Psoas muscle (tissue), 8 donors: ENCODE data around the gene TEAD1. TPM values are rescaled to one million over a fixed set of nuclear protein-coding genes. Genes with fewer than 3 reads are reported as not detected.
A peak's percentile ranks its signal among the peaks of the same experiment; 100 is the strongest.

ENCODE experiments used
- ATAC-seq, 4 donors: fragments of 200-7000 bp; cut with Tn5 transposase; one replicate each; pipeline ENCODE4 v1.9.1; 2020; ENCODE audit warnings: moderate library complexity in 3 of 4, mild to moderate bottlenecking in 2 of 4
- DNase-seq, 2 donors: peaks; one replicate each; pipeline ENCODE4 v3.0.0-alpha.2; 2020
- H3K27ac ChIP-seq: fragments of 200-600 bp; one replicate; pipeline ENCODE4 v1.8.0; 2022
- H3K27me3 ChIP-seq, 3 donors: fragments of 200-600 bp in 1 of 3; one replicate each; pipeline versions ENCODE4 v1.6.1 to v1.8.0; 2013 to 2022; ENCODE audit warnings: low read length in 2 of 3, mild to moderate bottlenecking in 2 of 3, moderate library complexity in 1 of 3; ENCODE audit not compliant: insufficient read depth in 3 of 3
- H3K36me3 ChIP-seq, 2 donors: fragments of 200-600 bp in 1 of 2; one replicate each; pipeline versions ENCODE4 v1.6.1 to v1.8.0; 2013 to 2022; ENCODE audit warnings: low read depth in 1 of 2, mild to moderate bottlenecking in 1 of 2, moderate library complexity in 1 of 2; ENCODE audit not compliant: insufficient read depth in 1 of 2
- H3K4me1 ChIP-seq: fragments of 200-600 bp; one replicate; pipeline ENCODE4 v1.8.0; 2022
- H3K4me3 ChIP-seq: fragments of 200-600 bp; one replicate; pipeline ENCODE4 v1.8.0; 2022; ENCODE audit warnings: mild to moderate bottlenecking
- H3K9me3 ChIP-seq: fragments of 200-600 bp; one replicate; pipeline ENCODE4 v1.8.0; 2022
- WGBS, 3 donors: extraction: QIAGEN DNeasy Blood & Tissue Kit; methylation state at CpG; one replicate each; pipeline versions ENCODE4 v1.1.6 to v1.1.7; 2013; 5-methylcytosine and 5-hydroxymethylcytosine counted together
- intact Hi-C, 2 donors: fragments of 100-400 bp; cut with DNase I; formaldehyde crosslinking; loops; one replicate each; pipeline versions ENCODE4 v1.11.0 to v1.14.2; 2022
- polyA plus RNA-seq, 3 donors: library from polyadenylated mRNA; stranded (reverse); fragments of 200-250 nt; gene quantifications; one replicate each; pipeline ENCODE4 v1.2.3, GENCODE V29; 2013
- total RNA-seq, 4 donors: library from RNA; stranded (reverse); fragmentation: NEBNext Ultra II Directional in 2 of 4; extraction: Animal tissue kit (Norgen Biotek cat#: 25700) in 2 of 4; gene quantifications; one replicate each; pipeline versions ENCODE4 v1.2.1 to v1.2.4, GENCODE V29; 2021 to 2023
- TF ChIP-seq, protein P1 (sequence below): fragments of 200-600 bp; IDR thresholded peaks from one replicate; pipeline ENCODE4 v1.8.0; 2022; ENCODE audit warnings: antibody characterized with exemption
- donor health status: healthy with polysubstance abuse.
- donor health status: DM: no; HTN: no; CAD: no; lungs with moderate emphysema.
- donor health status: Bipolar disorder and iron deficiency.
- donor health status: healthy.
- donor health status: DM: yes; HTN: yes; CAD: no.
- donor health status: DM: no; HTN: no; CAD: no.
- donor health status: DM: no; HTN: no; CAD: no.
- donor health status: DM: yes; HTN: yes; CAD: no.

The TEAD1 gene
- total and polyA plus RNA-seq, 7 donors = 11.3 to 178 (median 112) TPM

DNA sequence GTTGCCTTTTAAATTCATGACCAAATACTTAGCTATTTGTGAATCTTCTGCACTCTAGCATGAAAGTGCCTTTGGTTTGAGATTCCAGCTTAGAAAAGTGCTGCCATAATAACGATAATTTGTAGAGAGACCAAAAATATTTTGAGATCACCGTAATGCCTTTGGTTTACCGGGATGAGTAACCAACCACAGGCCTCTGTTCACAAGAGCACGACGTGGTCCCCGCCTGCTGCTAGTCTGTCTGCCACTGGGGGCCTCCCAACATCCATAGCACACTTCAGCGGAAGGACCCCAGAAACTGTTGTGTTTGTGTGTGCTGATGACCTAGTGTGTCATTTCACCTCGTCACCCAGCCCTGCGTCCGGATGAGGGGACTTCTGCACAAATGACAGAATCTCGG lies 267.9 kb downstream of the TEAD1 start:
- no peaks in the 10 kb centered on the region for H3K27me3 ChIP-seq
- WGBS, 3 donors = 93 to 98% (median 94%) methylated on average over 11 of the region's 11 CpGs
- peaks cover 3% of the 10 kb centered on the region for H3K9me3 ChIP-seq
- no peak overlapping the region for H3K4me3 ChIP-seq
- no peaks in the 10 kb centered on the region for H3K4me1 ChIP-seq
- intact Hi-C loops = no loop called here
- DNase-seq (no peak), ATAC-seq (no peak)
- H3K27ac ChIP-seq = no peak overlapping the region
- H3K36me3 ChIP-seq = peaks cover 13 to 62% of the 10 kb centered on the region in 2 donors
- TF ChIP-seq, protein P1, sequence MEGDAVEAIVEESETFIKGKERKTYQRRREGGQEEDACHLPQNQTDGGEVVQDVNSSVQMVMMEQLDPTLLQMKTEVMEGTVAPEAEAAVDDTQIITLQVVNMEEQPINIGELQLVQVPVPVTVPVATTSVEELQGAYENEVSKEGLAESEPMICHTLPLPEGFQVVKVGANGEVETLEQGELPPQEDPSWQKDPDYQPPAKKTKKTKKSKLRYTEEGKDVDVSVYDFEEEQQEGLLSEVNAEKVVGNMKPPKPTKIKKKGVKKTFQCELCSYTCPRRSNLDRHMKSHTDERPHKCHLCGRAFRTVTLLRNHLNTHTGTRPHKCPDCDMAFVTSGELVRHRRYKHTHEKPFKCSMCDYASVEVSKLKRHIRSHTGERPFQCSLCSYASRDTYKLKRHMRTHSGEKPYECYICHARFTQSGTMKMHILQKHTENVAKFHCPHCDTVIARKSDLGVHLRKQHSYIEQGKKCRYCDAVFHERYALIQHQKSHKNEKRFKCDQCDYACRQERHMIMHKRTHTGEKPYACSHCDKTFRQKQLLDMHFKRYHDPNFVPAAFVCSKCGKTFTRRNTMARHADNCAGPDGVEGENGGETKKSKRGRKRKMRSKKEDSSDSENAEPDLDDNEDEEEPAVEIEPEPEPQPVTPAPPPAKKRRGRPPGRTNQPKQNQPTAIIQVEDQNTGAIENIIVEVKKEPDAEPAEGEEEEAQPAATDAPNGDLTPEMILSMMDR = no peak

- Histone ChIP-seq H3K27me3 (no peaks in the 10 kb centered on the region), H3K4me1 (no peaks in the 10 kb centered on the region), H3K36me3 (peaks cover 12 to 50% of the 10 kb centered on the region in 2 donors), H3K9me3 (peaks cover 3% of the 10 kb centered on the region), H3K4me3 (no peak overlapping the region), H3K27ac (no peak overlapping the region)
- intact Hi-C loops = no loop called here
- TF ChIP-seq, protein P1 = no peak
- DNase-seq (no peak), ATAC-seq (no peak)
- WGBS, 3 donors = 82 to 85% (median 84%) methylated on average over 5 of the region's 5 CpGs
These were observed 269.1 kb downstream of the TEAD1 start for GRCh38 chr11:12943311-12943710.

- TF ChIP-seq, protein P1 = no peak
- intact Hi-C loops = no loop called here
- no peak for ATAC-seq
- Histone ChIP-seq H3K36me3 (peaks cover 4 to 36% of the 10 kb centered on the region in 2 donors), H3K27ac (no peak overlapping the region), H3K4me1 (no peaks in the 10 kb centered on the region), H3K27me3 (no peaks in the 10 kb centered on the region), H3K9me3 (peaks cover 3% of the 10 kb centered on the region), H3K4me3 (no peak overlapping the region)
- DNase-seq = no peak
- 77 to 89% (median 87%) methylated on average over 3 of the region's 3 CpGs for WGBS, 3 donors
These were observed 270.7 kb downstream of the TEAD1 start for GRCh38 chr11:12944889-12945288.

- WGBS, 3 donors = 65 to 79% (median 69%) methylated on average over 1 of the region's 1 CpG
- TF ChIP-seq, protein P1 = no peak
These were observed 275.2 kb downstream of the TEAD1 start for GRCh38 chr11:12949453-12949852.

DNA sequence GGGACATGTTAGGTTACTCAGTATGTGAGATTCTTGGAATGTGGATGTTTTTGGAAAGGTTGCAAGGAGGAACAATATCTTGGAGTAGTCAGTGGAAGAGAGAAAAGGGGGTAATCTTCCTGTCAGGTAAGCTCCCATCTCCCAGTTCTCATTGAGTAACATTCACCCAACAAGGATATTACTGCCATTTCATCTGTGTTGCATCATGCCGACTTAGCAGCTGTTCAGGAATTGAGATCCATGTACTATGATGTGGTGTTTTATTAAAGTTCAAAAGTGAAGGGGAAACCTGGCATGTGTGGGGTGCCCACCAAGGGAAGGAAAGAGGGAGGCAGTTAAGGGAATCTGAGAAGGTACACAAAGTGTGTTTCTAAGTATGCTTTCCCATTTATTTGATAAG lies 276.4 kb downstream of the TEAD1 start:
- WGBS, 3 donors = 53 to 81% (median 70%) methylated on average over 1 of the region's 1 CpG
- intact Hi-C loops = no loop called here

More at GRCh38 chr11:12949453-12949852, 275.2 kb downstream of the TEAD1 start:
- Histone ChIP-seq H3K36me3 (no peaks in the 10 kb centered on the region), H3K4me3 (no peak overlapping the region), H3K9me3 (peaks cover 20% of the 10 kb centered on the region), H3K4me1 (no peaks in the 10 kb centered on the region), H3K27me3 (no peaks in the 10 kb centered on the region), H3K27ac (no peak overlapping the region)
- intact Hi-C loops = no loop called here
- DNase-seq (no peak), ATAC-seq (no peak)

More for the DNA sequence above, 276.4 kb downstream of the TEAD1 start:
- TF ChIP-seq, protein P1 = no peak
- H3K27ac ChIP-seq = no peak overlapping the region
- H3K4me3 ChIP-seq = no peak overlapping the region
- H3K27me3 ChIP-seq = no peaks in the 10 kb centered on the region
- DNase-seq (no peak), ATAC-seq (peak in 1 of 4 donors; percentile 40)
- H3K9me3 ChIP-seq = peaks cover 20% of the 10 kb centered on the region
- H3K4me1 ChIP-seq = no peaks in the 10 kb centered on the region
- no peaks in the 10 kb centered on the region for H3K36me3 ChIP-seq
